Measurements from ENCODE around the gene LXN. TPM values are rescaled to one million over a fixed set of nuclear protein-coding genes. Genes with fewer than 3 reads are reported as not detected.

LXN gene
- 1.4 and 5.5 TPM in 2 replicates for total RNA-seq

GRCh38 chr3:158672215-158673176, at the start of gene LXN:
LXN (minus strand) TSS chr3:158672648; CDS start chr3:158672478, 170 bp downstream.

GRCh38 chr3:158644345-158644908, 28.0 kb downstream of the LXN start, which contains the start of gene GFM1:
GFM1 (plus strand) TSS chr3:158644527; CDS start chr3:158644635, 108 bp downstream.

Other genes with a start within 250 kb of the LXN start
- gene MLF1, start 101.5 kb downstream of the LXN start, total RNA-seq, result 8.9 and 9.5 TPM in 2 replicates
- gene GFM1, start 28.1 kb downstream of the LXN start, total RNA-seq, result 66.6 and 89.3 TPM in 2 replicates
- 1.4 TPM in 1 of 2 replicates, not detected in the other for gene RARRES1, start 59.8 kb upstream of the LXN start, total RNA-seq
- gene MFSD1, start 129.4 kb upstream of the LXN start, total RNA-seq, result 44.4 and 109 TPM in 2 replicates

Data from nasal cavity respiratory epithelium epithelial cell of viscerocranial mucosa (primary cell).